Measurements from ENCODE around the gene CENPX. TPM values are rescaled to one million over a fixed set of nuclear protein-coding genes. Genes with fewer than 3 reads are reported as not detected.

CENPX gene
- total RNA-seq, 1 experiment from 2014 or later, result 344 TPM

DNA sequence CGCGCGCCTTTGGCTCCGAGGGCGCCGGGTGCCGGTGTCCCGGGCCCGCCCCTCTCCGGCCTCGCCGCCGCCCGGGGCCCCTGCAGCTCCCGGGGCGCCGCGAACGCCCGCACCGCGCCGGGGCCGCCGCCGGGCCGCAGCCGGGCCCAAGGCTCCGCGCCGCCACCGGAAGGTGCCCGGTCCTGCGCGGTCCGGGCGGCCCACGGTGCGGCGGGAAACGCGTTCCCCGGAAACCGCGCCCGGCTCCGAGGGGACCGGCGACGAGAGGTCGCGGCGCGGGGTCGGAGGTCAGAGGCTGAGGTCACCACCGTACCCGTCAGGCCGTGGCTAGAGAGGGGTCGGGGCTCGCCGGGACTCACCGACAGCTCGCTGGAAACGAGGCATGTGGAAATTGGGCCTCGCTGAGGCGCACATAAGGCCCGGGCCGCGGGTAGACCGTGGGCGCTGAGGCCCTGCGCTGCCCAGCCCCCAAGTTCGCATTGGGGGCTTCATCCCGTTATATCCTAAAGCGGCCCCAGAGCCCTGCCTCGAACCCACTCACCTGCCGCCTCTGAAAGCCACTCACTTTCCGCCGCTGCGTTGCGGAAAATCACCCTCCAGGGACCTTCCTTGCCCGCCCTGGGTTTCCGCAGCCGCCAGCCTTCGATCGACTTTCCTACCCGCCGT lies 43.1 kb upstream of the CENPX start, which contains the start of gene DUS1L:
Gene DUS1L, minus strand, starts transcription at position 167 of the 666 bp plus-strand sequence. CDS start 745 bp downstream, outside the sequence.
- Histone ChIP-seq H2AFZ (ENCODE audit: low read length) (peak within 1 kb of the TSS; percentile 96), H3K9me2 (replicated peaks; ENCODE audit: low read length) (no peaks in the 10 kb centered on the region), H3K27me3 (ENCODE audit: low read length) (no peaks in the 10 kb centered on the region), H3K27ac (ENCODE audit: low read length) (peak within 1 kb of the TSS; percentile 20), H3K4me1 (ENCODE audit: insufficient read depth, low read length) (peaks cover 17% of the 10 kb centered on the region), H3K4me2 (ENCODE audit: low read length) (peak within 1 kb of the TSS; percentile 99), H3F3A (ENCODE audit: low read length, unreplicated experiment) (no peaks in the 10 kb centered on the region), H3K36me3 (ENCODE audit: low read depth, low read length) (peaks cover 17% of the 10 kb centered on the region), H4K20me1 (ENCODE audit: low read length) (no peaks in the 10 kb centered on the region), H3K79me2 (ENCODE audit: low read length) (peaks cover 29% of the 10 kb centered on the region), H3K4me3 (ENCODE audit: low read length) (peak within 1 kb of the TSS; percentile 94), H3K9me3 (ENCODE audit: low read length) (no peaks in the 10 kb centered on the region), H3K9ac (ENCODE audit: low read length) (peak within 1 kb of the TSS; percentile 99)
- TSS peak; percentile 82 for BruUV-seq (replicated peaks)
- POLR2A ChIA-PET (ENCODE audit: unreplicated experiment), result interaction anchor here (0.7 kb wide), 1 partner anchor 28 kb away, joined by 4 read pairs; the partner anchor contains the start of gene DCXR
- TF ChIP-seq EZH2phosphoT487 (IDR thresholded peaks at IDR 0.05; ENCODE audit: borderline replicate concordance, low read length) (no peak), EZH2 (IDR thresholded peaks at IDR 0.05; ENCODE audit: low read length, unreplicated experiment) (no peak)
- TF ChIP-seq, protein P1, sequence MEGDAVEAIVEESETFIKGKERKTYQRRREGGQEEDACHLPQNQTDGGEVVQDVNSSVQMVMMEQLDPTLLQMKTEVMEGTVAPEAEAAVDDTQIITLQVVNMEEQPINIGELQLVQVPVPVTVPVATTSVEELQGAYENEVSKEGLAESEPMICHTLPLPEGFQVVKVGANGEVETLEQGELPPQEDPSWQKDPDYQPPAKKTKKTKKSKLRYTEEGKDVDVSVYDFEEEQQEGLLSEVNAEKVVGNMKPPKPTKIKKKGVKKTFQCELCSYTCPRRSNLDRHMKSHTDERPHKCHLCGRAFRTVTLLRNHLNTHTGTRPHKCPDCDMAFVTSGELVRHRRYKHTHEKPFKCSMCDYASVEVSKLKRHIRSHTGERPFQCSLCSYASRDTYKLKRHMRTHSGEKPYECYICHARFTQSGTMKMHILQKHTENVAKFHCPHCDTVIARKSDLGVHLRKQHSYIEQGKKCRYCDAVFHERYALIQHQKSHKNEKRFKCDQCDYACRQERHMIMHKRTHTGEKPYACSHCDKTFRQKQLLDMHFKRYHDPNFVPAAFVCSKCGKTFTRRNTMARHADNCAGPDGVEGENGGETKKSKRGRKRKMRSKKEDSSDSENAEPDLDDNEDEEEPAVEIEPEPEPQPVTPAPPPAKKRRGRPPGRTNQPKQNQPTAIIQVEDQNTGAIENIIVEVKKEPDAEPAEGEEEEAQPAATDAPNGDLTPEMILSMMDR (conservative IDR thresholded peaks at IDR 0.05; ENCODE audit: low read depth, low read length), result no peak
- peak; percentile 51 for DNase-seq
- intact Hi-C loops (cut with micrococcal nuclease), result no loop called here
- peak; percentile 66 for ATAC-seq
- CTCF ChIA-PET, result interaction anchor here (0.5 to 1.1 kb wide), 2 partner anchors 15 to 28 kb away, joined by 3 read pairs; partner anchors contain the start of gene DCXR

DNA sequence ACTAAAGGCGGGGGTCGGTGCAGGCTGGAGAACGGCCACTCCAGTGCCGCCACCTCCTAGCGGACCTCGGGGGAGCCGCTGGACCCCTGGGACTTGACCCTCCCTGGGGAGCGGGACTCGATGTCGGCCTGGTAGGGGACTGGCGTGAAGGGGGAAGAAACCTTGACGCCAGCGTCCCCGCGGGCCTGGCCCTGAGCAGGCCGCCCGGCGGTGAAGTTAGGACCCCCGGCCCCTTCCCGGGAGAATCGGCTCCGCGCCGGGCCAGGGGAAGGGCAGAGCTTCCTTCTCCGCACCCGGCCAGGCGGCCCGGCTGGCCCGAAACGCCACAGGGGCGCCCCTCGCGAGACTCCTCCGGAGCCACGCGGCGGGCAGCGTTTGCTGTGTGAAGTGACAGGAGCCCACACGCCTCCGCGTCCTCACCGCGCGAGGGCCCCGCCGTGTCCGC lies 42.5 kb upstream of the CENPX start:
- TF ChIP-seq, protein P1 (conservative IDR thresholded peaks at IDR 0.05; ENCODE audit: low read depth, low read length), result no peak
- TF ChIP-seq EZH2 (IDR thresholded peaks at IDR 0.05; ENCODE audit: low read length, unreplicated experiment) (no peak), EZH2phosphoT487 (IDR thresholded peaks at IDR 0.05; ENCODE audit: borderline replicate concordance, low read length) (no peak)
- Histone ChIP-seq H3K27me3 (ENCODE audit: low read length) (no peaks in the 10 kb centered on the region), H3K4me3 (ENCODE audit: low read length) (peak overlapping the region; percentile 94), H4K20me1 (ENCODE audit: low read length) (no peaks in the 10 kb centered on the region), H3K9ac (ENCODE audit: low read length) (peak overlapping the region; percentile 99), H3K9me2 (replicated peaks; ENCODE audit: low read length) (no peaks in the 10 kb centered on the region), H3K4me1 (ENCODE audit: insufficient read depth, low read length) (peaks cover 17% of the 10 kb centered on the region), H3K4me2 (ENCODE audit: low read length) (peak overlapping the region; percentile 99), H3K79me2 (ENCODE audit: low read length) (peaks cover 29% of the 10 kb centered on the region), H3K27ac (ENCODE audit: low read length) (peak overlapping the region; percentile 20), H3K9me3 (ENCODE audit: low read length) (no peaks in the 10 kb centered on the region), H3F3A (ENCODE audit: low read length, unreplicated experiment) (no peaks in the 10 kb centered on the region), H3K36me3 (ENCODE audit: low read depth, low read length) (peaks cover 20% of the 10 kb centered on the region), H2AFZ (ENCODE audit: low read length) (no peak overlapping the region)
- CTCF ChIA-PET, result interaction anchor here (0.5 to 1.1 kb wide), 2 partner anchors 14 to 27 kb away, joined by 3 read pairs; partner anchors contain the start of gene DCXR
- BruUV-seq (replicated peaks), result no TSS peak
- intact Hi-C loops (cut with micrococcal nuclease), result no loop called here
- POLR2A ChIA-PET (ENCODE audit: unreplicated experiment), result interaction anchor here (0.5 to 0.7 kb wide), 3 partner anchors 13 to 137 kb away, joined by 3 to 5 read pairs (median 4); partner anchors contain the start of genes DCXR, GPS1 and RFNG
- DNase-seq (no peak), ATAC-seq (peak; percentile 43)
